DND-41 (cell line): ENCODE data around the gene PTPRO.

Experiments
- EZH2 ChIP-seq: IDR thresholded peaks from 3 replicates; pipeline ENCODE4 v1.6.1; 2012; ENCODE audit warnings: borderline replicate concordance, low read depth, mild to moderate bottlenecking, moderate library complexity, low read length, inconsistent platforms; ENCODE audit not compliant: severe bottlenecking
- TF ChIP-seq, protein P1 (sequence below): IDR thresholded peaks from 2 replicates; pipeline ENCODE4 v1.5.1; 2012; ENCODE audit warnings: borderline replicate concordance, low read length, moderate library complexity, mild to moderate bottlenecking; ENCODE audit not compliant: poor library complexity, severe bottlenecking; ENCODE audit errors: extremely low read depth

DNA sequence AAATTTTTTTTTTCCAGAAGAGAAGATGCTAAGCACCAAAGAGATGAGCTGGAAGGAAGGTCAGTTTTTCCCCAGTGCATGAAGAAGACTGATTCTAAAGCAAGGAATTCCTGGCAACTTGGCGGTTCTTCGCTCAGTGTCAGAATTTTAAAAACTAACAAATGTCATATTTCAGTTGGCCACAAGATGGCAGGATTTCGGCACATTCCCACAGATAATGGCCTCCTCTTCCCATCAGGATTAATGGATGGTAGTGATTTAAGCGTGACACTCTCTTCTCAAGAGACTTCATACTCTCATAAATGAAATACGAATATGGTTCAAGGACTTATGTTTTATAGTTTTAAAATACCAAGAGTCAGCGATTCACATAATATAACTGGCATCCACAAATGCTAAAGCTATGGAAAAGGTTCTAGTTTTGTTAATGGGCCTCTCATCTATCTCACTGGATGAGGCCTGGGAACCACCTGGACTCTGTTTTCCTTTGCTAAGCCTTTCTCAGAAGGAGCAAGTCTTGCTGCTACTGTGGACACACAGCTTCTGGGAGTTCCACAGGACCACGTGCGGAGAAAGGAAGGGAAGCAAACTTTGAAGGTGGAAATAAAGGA, 46.1 kb upstream of the PTPRO start:
- TF ChIP-seq, protein P1, sequence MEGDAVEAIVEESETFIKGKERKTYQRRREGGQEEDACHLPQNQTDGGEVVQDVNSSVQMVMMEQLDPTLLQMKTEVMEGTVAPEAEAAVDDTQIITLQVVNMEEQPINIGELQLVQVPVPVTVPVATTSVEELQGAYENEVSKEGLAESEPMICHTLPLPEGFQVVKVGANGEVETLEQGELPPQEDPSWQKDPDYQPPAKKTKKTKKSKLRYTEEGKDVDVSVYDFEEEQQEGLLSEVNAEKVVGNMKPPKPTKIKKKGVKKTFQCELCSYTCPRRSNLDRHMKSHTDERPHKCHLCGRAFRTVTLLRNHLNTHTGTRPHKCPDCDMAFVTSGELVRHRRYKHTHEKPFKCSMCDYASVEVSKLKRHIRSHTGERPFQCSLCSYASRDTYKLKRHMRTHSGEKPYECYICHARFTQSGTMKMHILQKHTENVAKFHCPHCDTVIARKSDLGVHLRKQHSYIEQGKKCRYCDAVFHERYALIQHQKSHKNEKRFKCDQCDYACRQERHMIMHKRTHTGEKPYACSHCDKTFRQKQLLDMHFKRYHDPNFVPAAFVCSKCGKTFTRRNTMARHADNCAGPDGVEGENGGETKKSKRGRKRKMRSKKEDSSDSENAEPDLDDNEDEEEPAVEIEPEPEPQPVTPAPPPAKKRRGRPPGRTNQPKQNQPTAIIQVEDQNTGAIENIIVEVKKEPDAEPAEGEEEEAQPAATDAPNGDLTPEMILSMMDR, result peak; percentile 78
- TF ChIP-seq EZH2, result no peak
